ENCODE data around the gene DLX2. TPM values are rescaled to one million over a fixed set of nuclear protein-coding genes. Genes with fewer than 3 reads are reported as not detected.

The DLX2 gene
- total and polyA plus RNA-seq, 10 of the 15 experiments (the other 5 are each of a cell fraction or from before 2014, with no cell fraction given), result 0.03 TPM; not detected in 9

DNA sequence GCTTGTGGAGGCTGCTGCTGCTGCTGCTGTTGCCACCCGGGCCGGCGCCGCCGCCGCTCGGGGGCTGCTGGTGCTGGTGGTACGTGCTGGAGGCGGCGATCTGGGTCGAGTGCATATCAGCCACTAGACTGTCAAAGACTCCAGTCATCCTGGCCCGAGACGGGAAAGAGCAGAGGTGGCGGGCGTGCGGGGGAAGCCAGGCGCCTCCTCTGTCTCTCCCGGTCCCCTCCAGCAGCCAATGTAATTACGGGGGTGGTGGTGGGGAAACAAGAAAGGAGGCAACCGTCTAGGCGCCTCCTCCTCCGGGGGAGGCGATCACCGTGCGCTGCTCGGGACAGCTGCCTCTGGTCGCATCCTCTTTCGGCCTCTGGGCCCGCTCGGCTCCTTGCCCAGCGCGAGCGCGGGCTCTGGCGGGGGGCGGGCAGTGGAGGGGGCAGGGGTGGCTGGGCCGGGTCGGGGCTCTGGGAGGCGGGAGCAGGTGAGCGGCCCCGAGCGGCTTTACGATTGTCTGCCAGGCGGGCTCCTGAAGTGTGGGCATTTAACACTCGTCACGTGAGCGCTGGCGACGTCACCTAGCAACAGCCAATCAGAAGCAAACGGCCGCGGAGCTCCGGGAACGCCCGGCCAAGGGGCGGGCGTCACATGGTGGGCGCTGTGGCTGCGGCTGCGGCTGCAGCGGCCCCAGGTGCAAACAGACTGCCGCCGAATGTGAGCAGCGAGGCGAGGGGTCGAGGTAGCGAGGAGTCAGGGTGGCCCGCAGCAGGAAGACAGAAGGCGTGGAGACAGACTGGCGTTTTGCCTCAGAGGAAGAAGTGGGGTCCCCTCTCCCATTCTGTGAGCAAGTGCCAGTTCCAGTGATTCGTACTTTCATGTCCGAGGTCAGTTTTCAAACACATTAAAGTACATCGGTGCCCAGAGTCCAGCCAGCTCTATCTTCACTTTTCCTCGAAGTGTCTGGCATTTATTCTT, at the start of gene DLX2 (continued):
- TF ChIP-seq, protein P1, sequence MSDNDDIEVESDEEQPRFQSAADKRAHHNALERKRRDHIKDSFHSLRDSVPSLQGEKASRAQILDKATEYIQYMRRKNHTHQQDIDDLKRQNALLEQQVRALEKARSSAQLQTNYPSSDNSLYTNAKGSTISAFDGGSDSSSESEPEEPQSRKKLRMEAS (IDR thresholded peaks at IDR 0.05; ENCODE audit: low read depth, low read length), result peak; percentile 92
- TF ChIP-seq BCL11A (IDR thresholded peaks at IDR 0.05; ENCODE audit: low read depth, low read length) (0 out of 2 replicates have a peak, but pooled peaks have one; percentile 2), ZNF384 (IDR thresholded peaks at IDR 0.05; ENCODE audit: borderline replicate concordance, low read depth, low read length) (no peak), TBL1XR1 (IDR thresholded peaks at IDR 0.05; ENCODE audit: low read depth, low read length) (0 out of 2 replicates have a peak, but pooled peaks have one; percentile 33), NR2F1 (conservative IDR thresholded peaks at IDR 0.05) (no peak), ZNF217 (IDR thresholded peaks at IDR 0.05) (no peak), SUPT20H (IDR thresholded peaks at IDR 0.05; ENCODE audit: borderline replicate concordance, control insufficient read depth, low read depth, low read length) (no peak), CREB1 (IDR thresholded peaks at IDR 0.05; ENCODE audit: low read depth) (peak; percentile 75), STAT3 (IDR thresholded peaks at IDR 0.05; ENCODE audit: low read depth, low read length) (no peak), ZBED1 (IDR thresholded peaks at IDR 0.05; ENCODE audit: borderline replicate concordance) (no peak), TCF7 (IDR thresholded peaks at IDR 0.05; ENCODE audit: borderline replicate concordance) (no peak), SP1 (IDR thresholded peaks at IDR 0.05; ENCODE audit: low read depth, low read length) (peak; percentile 20), NFXL1 (IDR thresholded peaks at IDR 0.05; ENCODE audit: borderline replicate concordance) (no peak), MEF2A (IDR thresholded peaks at IDR 0.05; ENCODE audit: insufficient read depth, low read depth, low read length) (no peak)
- TF ChIP-seq, protein P2, sequence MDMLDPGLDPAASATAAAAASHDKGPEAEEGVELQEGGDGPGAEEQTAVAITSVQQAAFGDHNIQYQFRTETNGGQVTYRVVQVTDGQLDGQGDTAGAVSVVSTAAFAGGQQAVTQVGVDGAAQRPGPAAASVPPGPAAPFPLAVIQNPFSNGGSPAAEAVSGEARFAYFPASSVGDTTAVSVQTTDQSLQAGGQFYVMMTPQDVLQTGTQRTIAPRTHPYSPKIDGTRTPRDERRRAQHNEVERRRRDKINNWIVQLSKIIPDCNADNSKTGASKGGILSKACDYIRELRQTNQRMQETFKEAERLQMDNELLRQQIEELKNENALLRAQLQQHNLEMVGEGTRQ (IDR thresholded peaks at IDR 0.05; ENCODE audit: borderline replicate concordance, low read depth, low read length), result peak; percentile 79
- TF ChIP-seq, protein P3, sequence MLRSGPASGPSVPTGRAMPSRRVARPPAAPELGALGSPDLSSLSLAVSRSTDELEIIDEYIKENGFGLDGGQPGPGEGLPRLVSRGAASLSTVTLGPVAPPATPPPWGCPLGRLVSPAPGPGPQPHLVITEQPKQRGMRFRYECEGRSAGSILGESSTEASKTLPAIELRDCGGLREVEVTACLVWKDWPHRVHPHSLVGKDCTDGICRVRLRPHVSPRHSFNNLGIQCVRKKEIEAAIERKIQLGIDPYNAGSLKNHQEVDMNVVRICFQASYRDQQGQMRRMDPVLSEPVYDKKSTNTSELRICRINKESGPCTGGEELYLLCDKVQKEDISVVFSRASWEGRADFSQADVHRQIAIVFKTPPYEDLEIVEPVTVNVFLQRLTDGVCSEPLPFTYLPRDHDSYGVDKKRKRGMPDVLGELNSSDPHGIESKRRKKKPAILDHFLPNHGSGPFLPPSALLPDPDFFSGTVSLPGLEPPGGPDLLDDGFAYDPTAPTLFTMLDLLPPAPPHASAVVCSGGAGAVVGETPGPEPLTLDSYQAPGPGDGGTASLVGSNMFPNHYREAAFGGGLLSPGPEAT (IDR thresholded peaks at IDR 0.05; ENCODE audit: low read depth), result no peak
- TF ChIP-seq, protein P4, sequence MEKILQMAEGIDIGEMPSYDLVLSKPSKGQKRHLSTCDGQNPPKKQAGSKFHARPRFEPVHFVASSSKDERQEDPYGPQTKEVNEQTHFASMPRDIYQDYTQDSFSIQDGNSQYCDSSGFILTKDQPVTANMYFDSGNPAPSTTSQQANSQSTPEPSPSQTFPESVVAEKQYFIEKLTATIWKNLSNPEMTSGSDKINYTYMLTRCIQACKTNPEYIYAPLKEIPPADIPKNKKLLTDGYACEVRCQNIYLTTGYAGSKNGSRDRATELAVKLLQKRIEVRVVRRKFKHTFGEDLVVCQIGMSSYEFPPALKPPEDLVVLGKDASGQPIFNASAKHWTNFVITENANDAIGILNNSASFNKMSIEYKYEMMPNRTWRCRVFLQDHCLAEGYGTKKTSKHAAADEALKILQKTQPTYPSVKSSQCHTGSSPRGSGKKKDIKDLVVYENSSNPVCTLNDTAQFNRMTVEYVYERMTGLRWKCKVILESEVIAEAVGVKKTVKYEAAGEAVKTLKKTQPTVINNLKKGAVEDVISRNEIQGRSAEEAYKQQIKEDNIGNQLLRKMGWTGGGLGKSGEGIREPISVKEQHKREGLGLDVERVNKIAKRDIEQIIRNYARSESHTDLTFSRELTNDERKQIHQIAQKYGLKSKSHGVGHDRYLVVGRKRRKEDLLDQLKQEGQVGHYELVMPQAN (conservative IDR thresholded peaks at IDR 0.05), result no peak; the same call in 1 of the 2 replicates
- TF ChIP-seq, protein P5, sequence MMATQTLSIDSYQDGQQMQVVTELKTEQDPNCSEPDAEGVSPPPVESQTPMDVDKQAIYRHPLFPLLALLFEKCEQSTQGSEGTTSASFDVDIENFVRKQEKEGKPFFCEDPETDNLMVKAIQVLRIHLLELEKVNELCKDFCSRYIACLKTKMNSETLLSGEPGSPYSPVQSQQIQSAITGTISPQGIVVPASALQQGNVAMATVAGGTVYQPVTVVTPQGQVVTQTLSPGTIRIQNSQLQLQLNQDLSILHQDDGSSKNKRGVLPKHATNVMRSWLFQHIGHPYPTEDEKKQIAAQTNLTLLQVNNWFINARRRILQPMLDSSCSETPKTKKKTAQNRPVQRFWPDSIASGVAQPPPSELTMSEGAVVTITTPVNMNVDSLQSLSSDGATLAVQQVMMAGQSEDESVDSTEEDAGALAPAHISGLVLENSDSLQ (IDR thresholded peaks at IDR 0.05), result 0 out of 2 replicates have a peak, but pooled peaks have one; percentile 31
- TF ChIP-seq, protein P6, sequence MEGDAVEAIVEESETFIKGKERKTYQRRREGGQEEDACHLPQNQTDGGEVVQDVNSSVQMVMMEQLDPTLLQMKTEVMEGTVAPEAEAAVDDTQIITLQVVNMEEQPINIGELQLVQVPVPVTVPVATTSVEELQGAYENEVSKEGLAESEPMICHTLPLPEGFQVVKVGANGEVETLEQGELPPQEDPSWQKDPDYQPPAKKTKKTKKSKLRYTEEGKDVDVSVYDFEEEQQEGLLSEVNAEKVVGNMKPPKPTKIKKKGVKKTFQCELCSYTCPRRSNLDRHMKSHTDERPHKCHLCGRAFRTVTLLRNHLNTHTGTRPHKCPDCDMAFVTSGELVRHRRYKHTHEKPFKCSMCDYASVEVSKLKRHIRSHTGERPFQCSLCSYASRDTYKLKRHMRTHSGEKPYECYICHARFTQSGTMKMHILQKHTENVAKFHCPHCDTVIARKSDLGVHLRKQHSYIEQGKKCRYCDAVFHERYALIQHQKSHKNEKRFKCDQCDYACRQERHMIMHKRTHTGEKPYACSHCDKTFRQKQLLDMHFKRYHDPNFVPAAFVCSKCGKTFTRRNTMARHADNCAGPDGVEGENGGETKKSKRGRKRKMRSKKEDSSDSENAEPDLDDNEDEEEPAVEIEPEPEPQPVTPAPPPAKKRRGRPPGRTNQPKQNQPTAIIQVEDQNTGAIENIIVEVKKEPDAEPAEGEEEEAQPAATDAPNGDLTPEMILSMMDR (IDR thresholded peaks at IDR 0.05 in 2 of 3, conservative IDR thresholded peaks at IDR 0.05 in 1 of 3; ENCODE audit: control insufficient read depth in 2 of 3, extremely low read depth in 1 of 3, insufficient read depth in 1 of 3, low read depth in 3 of 3, low read length in 3 of 3), result no peak
